HG03066 (cell line): ENCODE results near the gene UTP15.

ENCODE experiments used
- ATAC-seq: cut with Tn5 transposase; IDR thresholded peaks from one replicate; pipeline ENCODE4 v1.9.1; 2021; ENCODE audit warnings: low read depth; ENCODE audit not compliant: unreplicated experiment

Gene UTP15

GRCh38 chr5:73564675-73565074, 868 bp upstream of the UTP15 start:
- ATAC-seq = no peak

DNA sequence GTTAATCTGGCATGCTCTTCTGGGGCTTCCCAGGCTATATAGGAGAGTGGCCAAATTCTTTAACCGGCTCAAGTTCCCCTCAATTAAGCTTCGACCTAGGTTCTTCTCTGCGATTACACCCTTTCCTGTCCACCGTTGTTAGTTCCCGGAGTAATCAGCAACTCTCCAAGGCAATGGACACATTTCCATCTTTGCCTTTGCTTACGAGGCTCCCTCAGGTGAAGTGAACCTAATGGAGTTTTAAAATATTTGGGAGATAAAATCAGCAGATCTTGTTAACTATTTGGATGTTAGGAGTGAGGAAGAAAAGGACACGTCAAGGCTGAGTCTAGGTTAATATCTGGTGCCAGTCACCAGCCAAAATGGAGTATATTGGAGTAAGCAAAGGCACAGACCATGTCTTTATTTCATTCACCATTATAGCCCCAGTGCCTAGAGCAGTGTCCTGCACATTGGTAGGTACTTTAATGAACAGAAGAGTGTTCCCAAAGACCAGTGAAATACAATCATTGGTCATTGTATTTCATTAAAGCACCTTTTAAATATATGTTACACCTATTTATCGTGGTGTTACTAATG, 515 bp downstream of the UTP15 start:
- ATAC-seq = peak; percentile 33

- ATAC-seq = no peak
These were observed 17.0 kb downstream of the UTP15 start for GRCh38 chr5:73582285-73583145.

DNA sequence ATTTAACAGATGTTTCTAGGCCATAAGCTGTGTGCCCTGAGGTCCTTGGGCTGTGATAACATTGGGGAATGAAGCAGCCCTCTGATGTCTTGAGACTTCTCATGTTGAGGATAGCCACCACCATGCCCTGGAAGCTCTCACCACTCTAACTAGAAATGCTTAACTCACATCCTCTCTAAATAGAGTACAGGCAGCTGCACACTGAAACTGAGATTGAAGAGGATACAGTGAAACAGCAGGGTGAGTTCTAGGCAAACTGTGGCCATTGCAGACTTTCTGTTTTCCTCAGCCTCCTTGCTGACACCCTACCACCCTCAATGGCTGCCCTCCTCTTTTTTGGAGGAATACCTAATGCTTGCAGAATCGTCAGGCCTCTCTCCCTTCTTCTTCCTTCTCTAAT, 22.4 kb downstream of the UTP15 start:
- ATAC-seq = no peak

DNA sequence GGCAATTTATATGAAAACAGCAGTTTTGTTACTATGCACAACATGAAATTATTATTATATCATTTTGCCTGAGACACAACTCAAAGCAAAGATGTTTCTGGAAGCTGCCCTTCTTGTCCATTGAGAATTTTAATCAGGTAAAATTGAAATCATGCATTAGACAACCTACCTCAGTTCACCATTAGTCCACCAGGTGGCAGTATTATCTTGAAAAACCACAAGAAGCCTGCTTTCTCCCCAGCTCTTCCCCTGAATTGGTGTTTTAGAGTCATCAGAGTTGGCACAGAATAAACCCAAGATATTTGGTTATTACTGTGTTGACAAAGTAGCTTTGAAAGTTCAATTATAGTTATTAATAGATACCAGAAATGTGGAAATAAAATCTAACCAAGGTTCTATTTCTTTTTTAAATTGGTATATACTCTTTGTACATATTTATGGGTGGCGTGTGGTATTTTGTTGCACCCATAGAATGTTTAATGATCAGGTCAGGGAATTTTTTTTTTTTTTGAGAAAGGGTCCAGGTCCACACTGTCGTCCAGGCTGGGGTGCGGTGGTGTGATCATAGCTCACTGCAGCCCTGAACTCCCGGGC, 25.7 kb downstream of the UTP15 start:
- ATAC-seq = no peak

GRCh38 chr5:73591698-73592501, 26.4 kb downstream of the UTP15 start:
- no peak for ATAC-seq

GRCh38 chr5:73592551-73592950, 27.0 kb downstream of the UTP15 start:
- no peak for ATAC-seq

DNA sequence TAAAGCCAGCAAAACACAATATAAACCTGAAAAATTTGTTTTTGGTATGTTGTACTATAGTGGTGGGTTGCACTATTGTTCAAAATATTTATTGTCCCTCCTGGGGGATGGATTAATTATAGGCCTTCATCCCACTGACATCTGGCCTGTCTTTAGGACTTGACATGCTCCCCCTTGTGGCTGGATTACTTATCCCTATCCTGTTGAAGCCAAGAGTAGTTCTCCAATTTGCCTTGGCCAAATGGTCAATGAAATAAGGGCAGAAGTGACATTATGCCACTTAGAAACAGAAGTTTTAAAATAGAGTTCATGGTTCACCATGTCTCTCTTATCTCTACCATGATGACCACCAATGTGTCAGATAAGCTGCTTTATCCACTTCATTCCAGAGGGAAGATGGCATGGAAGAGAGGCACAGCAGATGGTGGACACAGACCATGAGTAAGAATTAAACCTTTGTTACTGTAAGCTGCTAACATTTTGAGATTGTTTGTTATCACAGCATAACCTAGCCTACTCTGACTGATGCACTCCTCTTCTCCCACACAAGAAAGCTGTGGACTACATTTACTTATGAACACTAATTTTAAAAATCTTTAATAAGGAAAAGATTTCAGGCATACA, 31.3 kb downstream of the UTP15 start:
- no peak for ATAC-seq

DNA sequence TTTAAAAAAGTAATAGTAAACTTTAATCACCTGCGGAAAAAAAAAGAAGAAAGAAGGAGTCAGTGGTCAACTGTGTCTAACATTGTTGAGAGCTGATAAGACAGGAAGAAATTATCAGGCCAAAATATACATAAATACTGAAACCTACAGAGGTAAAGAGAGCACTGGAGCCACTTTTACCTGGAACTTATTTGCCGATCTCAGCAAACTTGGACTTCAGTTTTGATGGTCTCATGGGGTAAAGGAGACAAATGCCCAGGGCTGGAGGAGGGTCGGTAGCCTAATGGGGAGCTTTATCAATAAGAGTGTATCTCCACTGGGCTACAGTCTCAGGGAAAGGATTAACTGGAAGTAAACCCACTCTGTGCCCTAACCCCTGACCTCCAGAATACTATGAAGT, 33.8 kb downstream of the UTP15 start:
- ATAC-seq = no peak

GRCh38 chr5:73603998-73604397, 38.5 kb downstream of the UTP15 start:
- ATAC-seq = no peak

DNA sequence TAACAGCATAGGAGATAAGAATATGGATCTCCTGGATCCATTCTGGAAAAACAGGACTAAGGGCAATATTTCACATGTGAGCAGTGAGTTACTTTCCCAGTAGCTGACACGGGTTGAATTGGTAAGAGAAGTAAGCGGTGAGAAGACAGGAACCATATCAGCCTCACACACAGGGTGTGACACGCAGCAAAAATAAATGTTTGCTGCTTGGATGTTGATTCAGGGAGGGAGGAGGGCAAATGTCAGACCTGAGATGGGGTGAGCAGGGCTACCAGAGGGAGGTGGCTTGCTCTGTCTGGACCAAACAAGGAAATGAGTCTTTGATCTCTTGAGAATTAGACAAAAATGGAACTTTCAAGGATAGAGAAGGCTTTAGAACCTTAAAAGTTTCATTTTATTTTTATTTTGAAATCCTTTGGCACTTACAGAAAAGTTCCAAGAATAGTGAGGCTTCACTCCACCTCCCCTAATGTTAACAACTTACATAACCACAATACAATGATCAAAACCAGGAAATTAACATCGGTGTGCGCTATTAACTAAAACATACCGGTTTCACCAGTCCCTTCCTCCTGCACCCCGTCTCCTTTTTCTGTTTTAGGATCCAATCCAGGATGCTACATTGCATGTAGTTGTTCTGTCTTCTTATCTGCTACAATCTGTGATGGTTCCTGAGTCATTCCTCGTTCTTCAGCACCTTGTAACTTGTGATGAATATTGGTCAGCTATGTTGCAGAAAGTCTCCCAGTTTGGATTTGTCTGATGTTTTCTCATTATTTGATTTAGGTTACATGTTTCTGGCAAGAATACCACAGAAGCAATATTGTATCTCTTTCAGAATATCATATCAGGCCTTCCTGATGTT, 39.9 kb downstream of the UTP15 start:
- ATAC-seq = no peak

- ATAC-seq = no peak
These were observed 40.7 kb downstream of the UTP15 start for GRCh38 chr5:73606206-73606753.

DNA sequence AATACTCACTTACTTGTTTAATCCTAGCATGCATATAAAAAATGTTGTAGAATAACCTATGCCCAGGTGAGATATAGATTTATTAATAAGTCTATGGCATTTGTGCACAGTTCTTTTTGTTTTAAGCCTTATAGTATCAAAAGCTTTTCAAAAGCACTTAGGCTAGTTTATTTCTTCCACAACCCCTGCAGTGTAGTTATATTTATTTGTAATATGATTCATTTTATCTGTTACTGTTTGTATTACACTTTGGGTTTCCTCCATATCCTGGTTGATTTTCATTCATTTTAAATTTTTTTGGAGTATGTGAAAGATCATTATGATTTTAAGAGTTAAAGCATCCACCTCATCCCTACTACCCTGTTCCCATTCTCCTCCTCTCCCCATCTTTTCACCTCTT, 41.7 kb downstream of the UTP15 start:
- no peak for ATAC-seq

GRCh38 chr5:73612799-73613198, 47.3 kb downstream of the UTP15 start:
- ATAC-seq = no peak

DNA sequence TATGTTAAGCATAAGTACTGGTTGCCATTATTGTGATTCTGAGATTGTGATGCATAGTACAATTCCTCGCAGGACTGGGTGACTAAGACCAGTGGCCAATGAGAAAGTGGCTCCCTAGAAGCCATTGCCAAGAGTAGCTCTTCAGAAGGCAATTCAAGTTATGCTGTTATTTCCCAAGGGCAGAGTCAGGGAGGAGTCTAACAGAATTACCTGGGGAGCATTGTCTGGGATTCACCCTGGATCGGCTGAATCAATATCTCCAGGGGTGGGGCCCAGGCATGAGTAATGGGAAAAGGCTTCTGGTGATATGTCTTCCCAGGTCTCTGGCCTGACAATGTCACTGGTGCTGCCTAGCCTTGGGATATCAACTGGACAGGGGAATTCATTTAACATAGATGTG, 49.5 kb downstream of the UTP15 start:
- no peak for ATAC-seq

GRCh38 chr5:73615947-73616346, 50.4 kb downstream of the UTP15 start:
- no peak for ATAC-seq

- ATAC-seq = no peak
These were observed 52.2 kb downstream of the UTP15 start for GRCh38 chr5:73617510-73618279.

DNA sequence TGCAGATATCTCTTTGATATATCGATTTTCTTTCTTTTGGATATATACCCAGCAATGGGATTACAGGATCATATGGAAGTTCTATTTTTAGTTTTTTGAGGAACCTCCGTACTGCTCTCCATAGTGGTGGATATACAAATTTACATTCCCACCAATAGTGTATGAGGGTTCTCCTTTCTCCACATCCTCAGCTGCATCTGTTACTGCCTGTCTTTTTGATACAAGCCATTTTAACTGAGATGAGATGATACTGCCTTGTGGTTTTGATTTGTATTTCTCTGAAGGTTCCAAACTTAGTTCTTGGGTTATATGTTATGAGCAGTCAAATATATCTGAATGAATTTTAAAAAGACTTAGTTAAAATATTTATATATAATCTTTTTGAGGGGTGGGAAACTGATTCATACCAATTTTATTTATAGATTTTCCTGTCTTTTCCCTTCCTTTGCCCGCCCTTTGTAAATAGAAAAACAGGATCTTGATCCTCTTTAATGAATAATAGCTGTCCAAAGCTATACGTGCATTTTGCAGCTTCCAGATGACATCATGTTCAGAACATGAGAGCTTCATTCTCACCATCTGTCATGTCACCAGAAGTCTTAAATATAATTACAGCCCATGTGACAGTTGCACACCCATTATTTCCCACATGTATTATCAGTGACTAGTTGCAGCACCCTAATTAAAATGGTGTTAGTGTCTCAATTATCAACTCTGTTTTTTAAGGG, 54.2 kb downstream of the UTP15 start:
- ATAC-seq = no peak
